Liver (tissue), 3 donors: ENCODE results near the gene PKD1L1.
A peak's percentile ranks its signal among the peaks of the same experiment; 100 is the strongest.

Experiments
- ATF3 ChIP-seq: IDR thresholded peaks from 2 replicates; pipeline ENCODE4 v1.6.1; 2016; ENCODE audit warnings: antibody characterized with exemption
- GABPA ChIP-seq, 2 donors: IDR thresholded peaks in 1 of 2; conservative IDR thresholded peaks in 1 of 2; 2 replicates each; pipeline ENCODE4 v1.6.1; 2016; ENCODE audit warnings: antibody characterized with exemption in 2 of 2, mild to moderate bottlenecking in 1 of 2, moderate library complexity in 1 of 2
- JUND ChIP-seq, 2 donors: IDR thresholded peaks; 2 replicates each; pipeline ENCODE4 v1.6.1; 2016; ENCODE audit warnings: antibody characterized with exemption in 2 of 2
- REST ChIP-seq: IDR thresholded peaks from 2 replicates; pipeline ENCODE4 v1.6.1; 2016; ENCODE audit warnings: antibody characterized with exemption, mild to moderate bottlenecking
- RXRA ChIP-seq, 2 donors: IDR thresholded peaks; 2 replicates each; pipeline ENCODE4 v1.6.1; 2017 to 2018; ENCODE audit warnings: antibody characterized with exemption in 2 of 2, mild to moderate bottlenecking in 1 of 2
- SP1 ChIP-seq: IDR thresholded peaks from 2 replicates; pipeline ENCODE4 v1.6.1; 2018; ENCODE audit warnings: antibody characterized with exemption, mild to moderate bottlenecking
- TAF1 ChIP-seq: conservative IDR thresholded peaks from 2 replicates; pipeline ENCODE4 v1.6.1; 2016; ENCODE audit warnings: antibody characterized with exemption, mild to moderate bottlenecking
- TF ChIP-seq, protein P1 (sequence below): fragments of 150-350 bp; IDR thresholded peaks from 2 replicates; pipeline ENCODE4 v1.5.1; 2017; ENCODE audit warnings: improper control_type of control experiment, low read depth, low read length; ENCODE audit not compliant: missing input control
- TF ChIP-seq, protein P2 (sequence below): IDR thresholded peaks from 2 replicates; pipeline ENCODE4 v1.6.1; 2016; ENCODE audit warnings: antibody characterized with exemption
- donor health status: healthy.
- donor health status: healthy.

DNA sequence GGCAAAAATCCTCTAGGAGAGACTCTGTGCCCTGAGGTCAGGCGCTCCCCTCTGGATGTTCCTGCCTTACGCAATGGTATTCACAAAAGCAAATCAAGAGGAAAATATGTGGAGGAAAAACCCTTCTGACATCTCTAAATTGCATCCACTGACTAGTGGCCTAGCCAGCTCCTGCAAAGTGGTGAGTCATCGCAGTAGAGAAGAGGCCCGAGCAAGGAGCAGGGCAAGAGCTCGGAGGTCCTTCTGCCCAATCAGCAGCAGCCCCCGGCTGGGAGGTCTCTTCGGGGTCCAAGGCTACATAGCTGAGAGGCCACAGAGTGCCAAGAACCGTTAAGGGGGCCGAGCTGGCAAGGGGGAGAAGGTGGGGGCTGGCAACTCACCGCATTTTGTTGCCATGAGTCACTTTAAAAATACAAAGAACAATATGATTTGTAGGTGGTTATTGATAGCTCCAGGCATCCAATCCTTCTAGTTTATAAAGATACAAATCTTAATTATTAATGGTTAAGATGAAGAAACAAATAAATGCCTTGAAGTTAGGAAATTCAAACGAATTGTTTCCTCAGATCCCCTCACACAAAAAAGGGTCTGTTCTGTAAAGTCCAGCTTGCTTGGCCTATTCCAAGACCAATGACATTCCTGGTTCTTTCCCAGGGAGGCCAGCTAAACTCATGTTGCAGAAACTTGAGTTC is 161.6 kb downstream of the PKD1L1 start:
- TF ChIP-seq GABPA (IDR thresholded peaks at IDR 0.05 in 1 of 2, conservative IDR thresholded peaks at IDR 0.05 in 1 of 2) = no peak
- TF ChIP-seq, protein P1, sequence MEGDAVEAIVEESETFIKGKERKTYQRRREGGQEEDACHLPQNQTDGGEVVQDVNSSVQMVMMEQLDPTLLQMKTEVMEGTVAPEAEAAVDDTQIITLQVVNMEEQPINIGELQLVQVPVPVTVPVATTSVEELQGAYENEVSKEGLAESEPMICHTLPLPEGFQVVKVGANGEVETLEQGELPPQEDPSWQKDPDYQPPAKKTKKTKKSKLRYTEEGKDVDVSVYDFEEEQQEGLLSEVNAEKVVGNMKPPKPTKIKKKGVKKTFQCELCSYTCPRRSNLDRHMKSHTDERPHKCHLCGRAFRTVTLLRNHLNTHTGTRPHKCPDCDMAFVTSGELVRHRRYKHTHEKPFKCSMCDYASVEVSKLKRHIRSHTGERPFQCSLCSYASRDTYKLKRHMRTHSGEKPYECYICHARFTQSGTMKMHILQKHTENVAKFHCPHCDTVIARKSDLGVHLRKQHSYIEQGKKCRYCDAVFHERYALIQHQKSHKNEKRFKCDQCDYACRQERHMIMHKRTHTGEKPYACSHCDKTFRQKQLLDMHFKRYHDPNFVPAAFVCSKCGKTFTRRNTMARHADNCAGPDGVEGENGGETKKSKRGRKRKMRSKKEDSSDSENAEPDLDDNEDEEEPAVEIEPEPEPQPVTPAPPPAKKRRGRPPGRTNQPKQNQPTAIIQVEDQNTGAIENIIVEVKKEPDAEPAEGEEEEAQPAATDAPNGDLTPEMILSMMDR = no peak
- peak; percentile 68 to 84 for TF ChIP-seq JUND (IDR thresholded peaks at IDR 0.05)
- TF ChIP-seq ATF3 = no peak
- TF ChIP-seq, protein P2, sequence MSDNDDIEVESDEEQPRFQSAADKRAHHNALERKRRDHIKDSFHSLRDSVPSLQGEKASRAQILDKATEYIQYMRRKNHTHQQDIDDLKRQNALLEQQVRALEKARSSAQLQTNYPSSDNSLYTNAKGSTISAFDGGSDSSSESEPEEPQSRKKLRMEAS = no peak
- TF ChIP-seq RXRA (IDR thresholded peaks at IDR 0.05) = no peak
- no peak for TF ChIP-seq REST
- no peak for TF ChIP-seq TAF1
- no peak for TF ChIP-seq SP1
